WTC11 (cell line): ENCODE measurements around the gene COLGALT1.

Experiments
- CBFB ChIP-seq: sonication (generic); formaldehyde crosslinking; IDR thresholded peaks from 2 replicates; pipeline ENCODE4 v1.8.1; 2022; ENCODE audit warnings: mild to moderate bottlenecking, low read depth, missing genetic modification reagents
- E2F4 ChIP-seq: sonication (generic); formaldehyde crosslinking; IDR thresholded peaks from 2 replicates; pipeline ENCODE4 v1.8.1; 2022; ENCODE audit warnings: low read depth, mild to moderate bottlenecking, moderate library complexity, missing genetic modification reagents, borderline replicate concordance
- FOXK1 ChIP-seq: sonication (generic); formaldehyde crosslinking; IDR thresholded peaks from 2 replicates; pipeline ENCODE4 v1.8.0; 2022; ENCODE audit warnings: mild to moderate bottlenecking, moderate library complexity, missing genetic modification reagents
- TF ChIP-seq, protein P1 (sequence below): sonication (generic); formaldehyde crosslinking; conservative IDR thresholded peaks from 2 replicates; pipeline ENCODE4 v1.8.1; 2022; ENCODE audit warnings: mild to moderate bottlenecking, missing genetic modification reagents
- TF ChIP-seq, protein P2 (sequence below): fragments of 200-600 bp; IDR thresholded peaks from 2 replicates; pipeline ENCODE4 v1.8.0; 2022; ENCODE audit warnings: antibody characterized with exemption
- TF ChIP-seq, protein P3 (sequence below): sonication (generic); formaldehyde crosslinking; IDR thresholded peaks from 2 replicates; pipeline ENCODE4 v1.8.0; 2022; ENCODE audit warnings: mild to moderate bottlenecking, missing genetic modification reagents

GRCh38 chr19:17560205-17560595, 4.8 kb downstream of the COLGALT1 start:
- TF ChIP-seq, protein P1, sequence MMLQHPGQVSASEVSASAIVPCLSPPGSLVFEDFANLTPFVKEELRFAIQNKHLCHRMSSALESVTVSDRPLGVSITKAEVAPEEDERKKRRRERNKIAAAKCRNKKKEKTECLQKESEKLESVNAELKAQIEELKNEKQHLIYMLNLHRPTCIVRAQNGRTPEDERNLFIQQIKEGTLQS (CRISPR knock-in tag): no peak
- TF ChIP-seq FOXK1 (CRISPR knock-in tag) (no peak), E2F4 (CRISPR knock-in tag) (no peak), CBFB (CRISPR knock-in tag) (no peak)
- TF ChIP-seq, protein P2, sequence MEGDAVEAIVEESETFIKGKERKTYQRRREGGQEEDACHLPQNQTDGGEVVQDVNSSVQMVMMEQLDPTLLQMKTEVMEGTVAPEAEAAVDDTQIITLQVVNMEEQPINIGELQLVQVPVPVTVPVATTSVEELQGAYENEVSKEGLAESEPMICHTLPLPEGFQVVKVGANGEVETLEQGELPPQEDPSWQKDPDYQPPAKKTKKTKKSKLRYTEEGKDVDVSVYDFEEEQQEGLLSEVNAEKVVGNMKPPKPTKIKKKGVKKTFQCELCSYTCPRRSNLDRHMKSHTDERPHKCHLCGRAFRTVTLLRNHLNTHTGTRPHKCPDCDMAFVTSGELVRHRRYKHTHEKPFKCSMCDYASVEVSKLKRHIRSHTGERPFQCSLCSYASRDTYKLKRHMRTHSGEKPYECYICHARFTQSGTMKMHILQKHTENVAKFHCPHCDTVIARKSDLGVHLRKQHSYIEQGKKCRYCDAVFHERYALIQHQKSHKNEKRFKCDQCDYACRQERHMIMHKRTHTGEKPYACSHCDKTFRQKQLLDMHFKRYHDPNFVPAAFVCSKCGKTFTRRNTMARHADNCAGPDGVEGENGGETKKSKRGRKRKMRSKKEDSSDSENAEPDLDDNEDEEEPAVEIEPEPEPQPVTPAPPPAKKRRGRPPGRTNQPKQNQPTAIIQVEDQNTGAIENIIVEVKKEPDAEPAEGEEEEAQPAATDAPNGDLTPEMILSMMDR: no peak
- TF ChIP-seq, protein P3, sequence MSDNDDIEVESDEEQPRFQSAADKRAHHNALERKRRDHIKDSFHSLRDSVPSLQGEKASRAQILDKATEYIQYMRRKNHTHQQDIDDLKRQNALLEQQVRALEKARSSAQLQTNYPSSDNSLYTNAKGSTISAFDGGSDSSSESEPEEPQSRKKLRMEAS (CRISPR knock-in tag): no peak
